VCaP (cell line): Measurements from ENCODE around the gene ILK.

Experiments used
- H3K27ac ChIP-seq: fragments of 450-650 bp; 2 replicates; pipeline ENCODE4 v1.5.1; 2017
- TF ChIP-seq, protein P1 (sequence below): fragments of 450-650 bp; conservative IDR thresholded peaks from 2 replicates; pipeline ENCODE4 v1.5.1; 2017; ENCODE audit warnings: mild to moderate bottlenecking, moderate library complexity

The ILK gene

DNA sequence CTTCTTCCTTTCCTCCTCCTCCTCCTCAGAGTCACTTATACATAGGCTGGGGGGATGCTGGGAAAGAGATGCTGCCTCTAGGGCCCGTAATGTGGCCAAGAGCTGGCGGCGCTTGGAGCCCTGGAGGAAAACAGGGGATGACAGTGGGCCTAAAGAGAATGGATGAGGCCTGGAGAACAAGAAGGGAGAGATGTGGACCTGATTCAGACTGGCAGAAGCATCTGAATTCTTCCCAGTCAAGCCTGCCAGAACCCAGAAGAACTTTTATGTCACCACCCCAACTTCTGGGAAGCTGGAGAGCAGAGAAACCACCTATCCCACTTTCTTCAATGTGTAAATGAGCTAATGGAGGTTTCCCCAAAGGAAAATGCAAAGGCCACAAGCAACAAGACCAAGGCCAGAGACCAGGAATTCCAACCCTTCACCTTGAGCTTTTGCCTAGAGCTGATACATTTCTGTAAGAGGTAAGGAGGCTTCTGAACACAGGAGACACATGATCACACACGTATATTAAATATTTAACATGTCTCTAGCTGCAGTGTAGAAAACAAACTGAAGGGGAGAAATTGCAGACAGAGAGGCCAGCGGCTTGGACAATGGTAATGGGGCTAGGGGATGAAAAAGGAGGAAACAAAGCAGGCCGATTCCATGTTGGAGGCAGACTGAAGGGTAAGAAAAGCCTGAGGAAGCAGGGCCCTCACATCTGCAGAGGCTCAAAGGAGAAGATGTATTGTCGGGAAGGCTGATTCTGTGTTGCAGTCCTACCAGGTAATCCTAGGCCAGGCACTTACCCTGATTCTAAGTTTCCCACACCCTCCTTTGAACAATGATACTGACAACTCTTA is 1.3 kb upstream of the ILK start:
- peak overlapping the region; percentile 83 for H3K27ac ChIP-seq
- TF ChIP-seq, protein P1, sequence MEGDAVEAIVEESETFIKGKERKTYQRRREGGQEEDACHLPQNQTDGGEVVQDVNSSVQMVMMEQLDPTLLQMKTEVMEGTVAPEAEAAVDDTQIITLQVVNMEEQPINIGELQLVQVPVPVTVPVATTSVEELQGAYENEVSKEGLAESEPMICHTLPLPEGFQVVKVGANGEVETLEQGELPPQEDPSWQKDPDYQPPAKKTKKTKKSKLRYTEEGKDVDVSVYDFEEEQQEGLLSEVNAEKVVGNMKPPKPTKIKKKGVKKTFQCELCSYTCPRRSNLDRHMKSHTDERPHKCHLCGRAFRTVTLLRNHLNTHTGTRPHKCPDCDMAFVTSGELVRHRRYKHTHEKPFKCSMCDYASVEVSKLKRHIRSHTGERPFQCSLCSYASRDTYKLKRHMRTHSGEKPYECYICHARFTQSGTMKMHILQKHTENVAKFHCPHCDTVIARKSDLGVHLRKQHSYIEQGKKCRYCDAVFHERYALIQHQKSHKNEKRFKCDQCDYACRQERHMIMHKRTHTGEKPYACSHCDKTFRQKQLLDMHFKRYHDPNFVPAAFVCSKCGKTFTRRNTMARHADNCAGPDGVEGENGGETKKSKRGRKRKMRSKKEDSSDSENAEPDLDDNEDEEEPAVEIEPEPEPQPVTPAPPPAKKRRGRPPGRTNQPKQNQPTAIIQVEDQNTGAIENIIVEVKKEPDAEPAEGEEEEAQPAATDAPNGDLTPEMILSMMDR, result no peak

DNA sequence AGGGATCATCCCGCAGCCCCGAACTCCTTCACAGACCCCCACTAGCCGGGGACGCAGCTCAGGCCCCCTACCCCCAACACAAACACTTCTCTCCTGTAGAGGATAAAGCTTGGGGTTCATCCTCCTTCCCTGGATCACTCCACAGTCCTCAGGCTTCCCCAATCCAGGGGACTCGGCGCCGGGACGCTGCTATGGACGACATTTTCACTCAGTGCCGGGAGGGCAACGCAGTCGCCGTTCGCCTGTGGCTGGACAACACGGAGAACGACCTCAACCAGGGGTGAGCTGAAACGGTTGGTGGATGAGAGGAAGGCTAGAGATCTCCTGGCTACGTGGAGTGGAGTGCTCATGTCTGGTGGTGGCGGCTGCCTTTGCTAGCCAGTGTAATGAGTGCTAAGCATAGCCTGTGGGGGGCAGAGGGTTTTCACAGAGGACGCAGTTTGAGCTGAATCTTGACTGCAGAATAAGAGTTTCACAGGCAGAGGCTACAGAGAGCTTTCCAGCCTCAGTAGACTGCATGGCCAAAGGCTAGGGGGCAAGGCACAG is 580 bp downstream of the ILK start:
- peak overlapping the region; percentile 83 for H3K27ac ChIP-seq
- TF ChIP-seq, protein P1, result no peak

DNA sequence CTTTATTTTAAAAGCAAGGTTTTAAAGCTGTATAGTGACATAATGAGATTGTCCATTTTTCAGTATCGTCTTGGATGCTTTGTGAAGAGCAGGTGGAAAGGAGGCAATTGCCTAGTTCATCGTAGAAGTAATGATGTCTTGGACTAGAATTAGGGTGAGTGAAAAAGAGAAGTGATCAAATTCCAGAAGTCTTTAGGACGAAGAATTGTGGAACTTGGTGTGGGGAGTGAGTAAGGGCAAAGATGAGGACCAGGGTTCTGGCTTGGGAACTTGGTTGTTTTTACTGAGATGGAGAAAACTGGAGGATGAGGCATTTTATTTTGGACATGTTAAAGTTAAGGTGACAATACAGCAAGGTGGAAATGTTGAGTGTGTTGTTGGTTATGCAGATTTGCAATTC is 1.2 kb downstream of the ILK start:
- H3K27ac ChIP-seq, result peak overlapping the region; percentile 83
- TF ChIP-seq, protein P1, result no peak

DNA sequence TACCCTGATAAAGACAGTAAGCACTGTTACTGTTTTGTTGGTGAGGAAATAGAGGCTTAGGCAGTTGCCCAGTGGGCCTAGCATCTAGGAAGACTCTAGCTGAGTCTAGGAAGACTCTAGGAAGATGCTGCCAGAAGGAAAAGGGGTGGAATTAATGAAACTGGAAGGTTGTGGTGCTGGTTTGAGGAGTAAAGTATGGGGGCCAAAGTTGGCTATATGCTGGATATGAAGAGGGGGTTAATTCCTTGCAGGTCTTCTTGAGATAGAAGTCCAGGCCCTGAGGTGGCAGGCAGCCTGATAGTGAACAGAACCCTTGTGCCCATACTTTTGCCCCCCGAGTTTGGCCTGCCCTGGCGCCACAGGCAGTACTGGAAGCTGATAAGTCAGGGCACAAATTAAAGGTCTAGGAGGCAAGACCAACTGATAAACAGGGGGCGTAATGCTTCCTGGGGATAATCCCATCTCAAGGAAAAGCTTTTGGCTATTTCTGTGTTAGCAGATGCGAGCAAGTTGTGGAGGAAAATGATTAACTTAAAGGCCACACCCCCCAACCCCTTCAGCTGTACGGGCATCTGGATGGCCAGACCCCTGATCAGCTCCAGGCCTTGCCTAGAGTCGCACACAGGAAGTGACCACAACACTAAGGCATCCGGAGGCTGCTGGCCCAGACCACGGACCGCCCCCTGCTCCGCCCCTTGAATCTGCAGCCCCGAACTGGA is 3.1 kb downstream of the ILK start:
- H3K27ac ChIP-seq, result peak overlapping the region; percentile 38
- TF ChIP-seq, protein P1, result no peak

DNA sequence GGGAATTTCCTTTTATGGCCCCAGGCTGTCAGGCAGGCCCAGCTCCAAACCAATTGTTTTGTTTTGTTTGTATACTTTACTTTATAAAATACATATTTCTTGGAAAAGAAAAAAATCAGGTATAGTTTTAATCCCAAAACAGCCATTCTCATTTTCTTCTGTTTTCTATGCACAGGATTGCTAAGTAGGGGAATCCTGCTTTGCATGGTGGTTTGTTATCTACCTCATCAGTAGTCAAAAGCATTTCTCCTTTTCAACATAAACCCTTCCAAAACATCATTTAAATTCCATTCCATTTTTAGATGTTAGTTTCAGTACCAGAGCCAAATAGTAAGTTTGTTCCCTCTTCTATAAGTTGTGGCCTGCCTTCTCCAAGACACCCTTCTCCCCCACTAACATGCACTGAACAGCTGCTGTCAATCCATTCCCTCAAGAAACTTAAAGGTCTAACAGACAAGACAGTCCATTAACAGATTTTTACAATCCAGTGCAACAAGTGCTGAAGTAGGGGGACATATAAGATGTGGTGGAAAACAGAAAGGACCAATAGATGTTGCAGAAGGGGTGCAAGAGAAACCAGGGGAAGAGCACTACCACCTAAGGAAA is 3.7 kb downstream of the ILK start:
- TF ChIP-seq, protein P1, result no peak
- peak overlapping the region; percentile 38 for H3K27ac ChIP-seq

DNA sequence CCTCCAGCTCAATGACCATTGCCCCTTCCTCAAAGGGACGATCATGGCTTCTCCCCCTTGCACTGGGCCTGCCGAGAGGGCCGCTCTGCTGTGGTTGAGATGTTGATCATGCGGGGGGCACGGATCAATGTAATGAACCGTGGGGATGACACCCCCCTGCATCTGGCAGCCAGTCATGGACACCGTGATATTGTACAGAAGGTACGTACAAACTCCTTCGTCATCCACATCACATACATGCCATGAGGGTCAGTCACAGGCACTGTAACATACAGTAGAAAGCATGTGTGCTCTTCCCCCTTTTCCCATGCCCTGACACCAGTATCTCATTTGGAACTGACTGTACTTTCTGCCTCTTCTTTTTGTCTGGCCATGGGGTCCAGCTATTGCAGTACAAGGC is 4.4 kb downstream of the ILK start:
- no peak overlapping the region for H3K27ac ChIP-seq
- TF ChIP-seq, protein P1, result no peak
